ENCODE results near the gene AP3B1. TPM values are rescaled to one million over a fixed set of nuclear protein-coding genes. Genes with fewer than 3 reads are reported as not detected.

AP3B1 gene, protein sequence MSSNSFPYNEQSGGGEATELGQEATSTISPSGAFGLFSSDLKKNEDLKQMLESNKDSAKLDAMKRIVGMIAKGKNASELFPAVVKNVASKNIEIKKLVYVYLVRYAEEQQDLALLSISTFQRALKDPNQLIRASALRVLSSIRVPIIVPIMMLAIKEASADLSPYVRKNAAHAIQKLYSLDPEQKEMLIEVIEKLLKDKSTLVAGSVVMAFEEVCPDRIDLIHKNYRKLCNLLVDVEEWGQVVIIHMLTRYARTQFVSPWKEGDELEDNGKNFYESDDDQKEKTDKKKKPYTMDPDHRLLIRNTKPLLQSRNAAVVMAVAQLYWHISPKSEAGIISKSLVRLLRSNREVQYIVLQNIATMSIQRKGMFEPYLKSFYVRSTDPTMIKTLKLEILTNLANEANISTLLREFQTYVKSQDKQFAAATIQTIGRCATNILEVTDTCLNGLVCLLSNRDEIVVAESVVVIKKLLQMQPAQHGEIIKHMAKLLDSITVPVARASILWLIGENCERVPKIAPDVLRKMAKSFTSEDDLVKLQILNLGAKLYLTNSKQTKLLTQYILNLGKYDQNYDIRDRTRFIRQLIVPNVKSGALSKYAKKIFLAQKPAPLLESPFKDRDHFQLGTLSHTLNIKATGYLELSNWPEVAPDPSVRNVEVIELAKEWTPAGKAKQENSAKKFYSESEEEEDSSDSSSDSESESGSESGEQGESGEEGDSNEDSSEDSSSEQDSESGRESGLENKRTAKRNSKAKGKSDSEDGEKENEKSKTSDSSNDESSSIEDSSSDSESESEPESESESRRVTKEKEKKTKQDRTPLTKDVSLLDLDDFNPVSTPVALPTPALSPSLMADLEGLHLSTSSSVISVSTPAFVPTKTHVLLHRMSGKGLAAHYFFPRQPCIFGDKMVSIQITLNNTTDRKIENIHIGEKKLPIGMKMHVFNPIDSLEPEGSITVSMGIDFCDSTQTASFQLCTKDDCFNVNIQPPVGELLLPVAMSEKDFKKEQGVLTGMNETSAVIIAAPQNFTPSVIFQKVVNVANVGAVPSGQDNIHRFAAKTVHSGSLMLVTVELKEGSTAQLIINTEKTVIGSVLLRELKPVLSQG
- total RNA-seq = 35.5 TPM
- 10 to 100 TPM; 32.5 to 48.1 (median 37.4) TPM for polyA plus RNA-seq (ENCODE audit: insufficient read depth in 1 of 8, insufficient read length in 8 of 8, low replicate concordance in 1 of 8)
- long read RNA-seq, donor 1, full-length matches to known transcripts = 1 of 1 reads
- long read RNA-seq, donor 1, partial matches to known transcripts = 0 of 1 reads
- long read RNA-seq, donor 1, other reads (novel, unspliced or antisense) = 0 of 1 reads
- long read RNA-seq, donor 2 = 0 reads
- long read RNA-seq, donor 3, full-length matches to known transcripts = 1 of 1 reads
- long read RNA-seq, donor 3, partial matches to known transcripts = 0 of 1 reads
- long read RNA-seq, donor 3, other reads (novel, unspliced or antisense) = 0 of 1 reads
- long read RNA-seq, donor 4, partial matches to known transcripts = 0 of 1 reads
- long read RNA-seq, donor 4, other reads (novel, unspliced or antisense) = 0 of 1 reads
- long read RNA-seq, donor 5, full-length matches to known transcripts = 1 of 8 reads
- long read RNA-seq, donor 5, partial matches to known transcripts = 7 of 8 reads
- long read RNA-seq, donor 5, other reads (novel, unspliced or antisense) = 0 of 8 reads
- long read RNA-seq, donor 6, partial matches to known transcripts = 0 of 1 reads
- long read RNA-seq, donor 6, other reads (novel, unspliced or antisense) = 0 of 1 reads
- long read RNA-seq, donor 7, partial matches to known transcripts = 0 of 1 reads
- long read RNA-seq, donor 7, other reads (novel, unspliced or antisense) = 0 of 1 reads
- long read RNA-seq, donor 8, full-length matches to known transcripts = 1 of 6 reads
- long read RNA-seq, donor 8, partial matches to known transcripts = 5 of 6 reads
- long read RNA-seq, donor 8, other reads (novel, unspliced or antisense) = 0 of 6 reads
- long read RNA-seq, donor 9, partial matches to known transcripts = 0 of 1 reads
- long read RNA-seq, donor 9, other reads (novel, unspliced or antisense) = 0 of 1 reads
- long read RNA-seq, donor 10, full-length matches to known transcripts = 2 of 2 reads
- long read RNA-seq, donor 10, partial matches to known transcripts = 0 of 2 reads
- long read RNA-seq, donor 10, other reads (novel, unspliced or antisense) = 0 of 2 reads
- long read RNA-seq, donor 11, full-length matches to known transcripts = 4 of 9 reads
- long read RNA-seq, donor 11, partial matches to known transcripts = 5 of 9 reads
- long read RNA-seq, donor 11, other reads (novel, unspliced or antisense) = 0 of 9 reads

DNA sequence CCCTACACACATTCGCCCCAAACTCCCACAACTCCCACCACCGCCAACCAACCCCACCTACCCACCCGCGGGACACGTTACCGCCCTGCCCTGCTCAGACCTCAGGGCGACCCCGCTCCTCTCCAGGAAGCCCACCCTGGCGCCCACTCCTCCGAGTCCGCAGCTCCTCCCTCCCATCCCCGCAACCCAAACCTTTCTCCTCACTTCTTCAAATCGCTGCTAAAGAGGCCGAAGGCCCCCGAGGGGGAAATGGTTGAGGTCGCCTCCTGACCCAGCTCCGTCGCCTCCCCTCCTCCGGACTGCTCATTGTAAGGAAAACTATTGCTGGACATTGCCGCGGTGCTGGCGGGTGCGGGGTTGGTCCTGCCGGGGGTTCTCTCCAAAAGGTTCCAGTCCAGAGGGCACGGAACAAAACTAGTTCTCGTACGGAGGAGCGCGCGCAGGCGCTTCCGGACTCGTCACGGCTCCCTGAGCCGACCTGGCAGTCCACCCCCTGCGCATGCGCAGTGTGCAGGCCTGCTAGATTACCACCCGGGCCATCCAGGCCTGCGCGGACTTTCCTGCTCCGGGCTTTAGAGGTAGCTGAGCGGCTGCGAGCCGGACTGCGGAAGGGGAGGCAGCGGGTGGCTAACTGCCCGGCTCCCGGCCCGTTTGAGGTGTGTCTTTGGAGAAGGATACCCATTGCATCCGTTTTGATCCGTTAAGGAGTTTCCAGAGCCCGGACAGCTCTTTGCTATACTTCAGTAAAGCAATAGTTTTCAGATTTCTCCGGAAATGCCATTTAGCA lies at the start of gene AP3B1:
TSS of gene AP3B1 (minus strand) at position 451 of the 787 bp plus-strand sequence. CDS start at position 332, 119 bp downstream.
- H3K36me3 ChIP-seq (ENCODE audit: control insufficient read depth, insufficient read depth, low read length) = no peaks in the 10 kb centered on the region
- 0% methylated on average over 49 of the region's 53 CpGs for WGBS (ENCODE audit: insufficient coverage)
- peaks cover 8% of the 10 kb centered on the region for H3K4me1 ChIP-seq (ENCODE audit: control insufficient read depth, insufficient read depth, low read length)
- peak within 1 kb of the TSS; percentile 94 for H3K27ac ChIP-seq (ENCODE audit: low read length)
- H3K27me3 ChIP-seq (ENCODE audit: control insufficient read depth, insufficient read depth, low read length) = peaks cover 10% of the 10 kb centered on the region
- DNase-seq = peak; percentile 99
- H3K4me3 ChIP-seq (ENCODE audit: low read length) = peak within 1 kb of the TSS; percentile 98
- no peaks in the 10 kb centered on the region for H3K9me3 ChIP-seq (replicated peaks; ENCODE audit: control insufficient read depth, low read depth, low read length)

- DNase-seq = no peak
- Histone ChIP-seq H3K27me3 (ENCODE audit: control insufficient read depth, insufficient read depth, low read length) (no peaks in the 10 kb centered on the region), H3K27ac (ENCODE audit: low read length) (no peak overlapping the region), H3K4me3 (ENCODE audit: low read length) (no peak overlapping the region), H3K4me1 (ENCODE audit: control insufficient read depth, insufficient read depth, low read length) (peaks cover 2% of the 10 kb centered on the region), H3K9me3 (replicated peaks; ENCODE audit: control insufficient read depth, low read depth, low read length) (peaks cover 6% of the 10 kb centered on the region), H3K36me3 (ENCODE audit: control insufficient read depth, insufficient read depth, low read length) (no peaks in the 10 kb centered on the region)
- no CpG with 5 or more reads among the region's 3 CpGs for WGBS (ENCODE audit: insufficient coverage)
These were observed 46.9 kb upstream of the AP3B1 start for GRCh38 chr5:78341440-78341839.

DNA sequence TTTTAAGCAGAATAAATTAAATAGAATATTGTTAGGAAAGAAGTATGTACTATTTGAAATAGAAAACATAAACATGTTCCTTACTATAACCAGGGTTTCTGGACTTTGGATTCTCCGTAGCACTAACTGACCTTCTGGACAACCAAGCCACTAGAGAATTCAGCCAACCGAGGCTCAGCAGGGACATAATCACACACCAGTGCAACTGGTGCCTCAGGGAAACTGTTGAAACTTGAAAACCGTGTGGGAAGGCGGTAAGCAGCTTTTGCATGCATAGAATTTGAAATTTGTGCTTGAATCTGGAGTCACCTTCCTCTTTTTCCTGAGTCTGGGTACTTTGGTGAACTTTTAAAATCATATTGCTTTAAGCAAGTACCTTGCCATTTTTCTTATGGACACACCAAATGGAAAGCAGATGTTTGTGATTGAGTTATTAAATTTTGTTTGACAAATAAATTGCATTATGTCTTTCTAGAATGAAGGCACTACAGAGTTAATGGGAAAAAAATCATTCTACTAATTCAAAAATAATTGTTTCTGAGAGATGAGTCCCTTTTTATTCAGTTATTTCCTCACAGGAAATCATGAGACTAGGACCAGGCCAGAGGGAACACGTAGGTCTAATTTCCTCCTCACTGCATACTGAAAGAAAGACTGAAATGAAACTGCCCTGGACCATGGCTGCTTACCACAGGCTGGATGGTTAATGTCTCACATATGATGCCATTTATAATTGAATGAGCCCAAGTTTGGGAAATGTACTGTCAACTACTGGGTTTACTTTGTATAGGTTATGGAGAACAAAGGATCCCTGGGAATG lies 45.3 kb upstream of the AP3B1 start:
- H3K27me3 ChIP-seq (ENCODE audit: control insufficient read depth, insufficient read depth, low read length) = no peaks in the 10 kb centered on the region
- no CpG with 5 or more reads among the region's 5 CpGs for WGBS (ENCODE audit: insufficient coverage)
- no peak overlapping the region for H3K4me3 ChIP-seq (ENCODE audit: low read length)
- peaks cover 6% of the 10 kb centered on the region for H3K9me3 ChIP-seq (replicated peaks; ENCODE audit: control insufficient read depth, low read depth, low read length)
- H3K27ac ChIP-seq (ENCODE audit: low read length) = no peak overlapping the region
- no peaks in the 10 kb centered on the region for H3K4me1 ChIP-seq (ENCODE audit: control insufficient read depth, insufficient read depth, low read length)
- H3K36me3 ChIP-seq (ENCODE audit: control insufficient read depth, insufficient read depth, low read length) = no peaks in the 10 kb centered on the region
- DNase-seq = peak; percentile 18

GRCh38 chr5:78336698-78337097 lies 42.2 kb upstream of the AP3B1 start:
- DNase-seq = no peak
- H3K9me3 ChIP-seq (replicated peaks; ENCODE audit: control insufficient read depth, low read depth, low read length) = peaks cover 6% of the 10 kb centered on the region
- H3K27ac ChIP-seq (ENCODE audit: low read length) = no peak overlapping the region
- no peaks in the 10 kb centered on the region for H3K36me3 ChIP-seq (ENCODE audit: control insufficient read depth, insufficient read depth, low read length)
- H3K4me1 ChIP-seq (ENCODE audit: control insufficient read depth, insufficient read depth, low read length) = no peaks in the 10 kb centered on the region
- no peaks in the 10 kb centered on the region for H3K27me3 ChIP-seq (ENCODE audit: control insufficient read depth, insufficient read depth, low read length)
- H3K4me3 ChIP-seq (ENCODE audit: low read length) = no peak overlapping the region
- 88% methylated on average over 1 of the region's 2 CpGs for WGBS (ENCODE audit: insufficient coverage)

GRCh38 chr5:78335976-78336375 lies 41.5 kb upstream of the AP3B1 start:
- H3K4me1 ChIP-seq (ENCODE audit: control insufficient read depth, insufficient read depth, low read length) = no peaks in the 10 kb centered on the region
- no peaks in the 10 kb centered on the region for H3K36me3 ChIP-seq (ENCODE audit: control insufficient read depth, insufficient read depth, low read length)
- WGBS (ENCODE audit: insufficient coverage) = 24% methylated on average over 2 of the region's 2 CpGs
- H3K27me3 ChIP-seq (ENCODE audit: control insufficient read depth, insufficient read depth, low read length) = no peaks in the 10 kb centered on the region
- DNase-seq = no peak
- no peak overlapping the region for H3K27ac ChIP-seq (ENCODE audit: low read length)
- H3K4me3 ChIP-seq (ENCODE audit: low read length) = no peak overlapping the region
- H3K9me3 ChIP-seq (replicated peaks; ENCODE audit: control insufficient read depth, low read depth, low read length) = peaks cover 6% of the 10 kb centered on the region

DNA sequence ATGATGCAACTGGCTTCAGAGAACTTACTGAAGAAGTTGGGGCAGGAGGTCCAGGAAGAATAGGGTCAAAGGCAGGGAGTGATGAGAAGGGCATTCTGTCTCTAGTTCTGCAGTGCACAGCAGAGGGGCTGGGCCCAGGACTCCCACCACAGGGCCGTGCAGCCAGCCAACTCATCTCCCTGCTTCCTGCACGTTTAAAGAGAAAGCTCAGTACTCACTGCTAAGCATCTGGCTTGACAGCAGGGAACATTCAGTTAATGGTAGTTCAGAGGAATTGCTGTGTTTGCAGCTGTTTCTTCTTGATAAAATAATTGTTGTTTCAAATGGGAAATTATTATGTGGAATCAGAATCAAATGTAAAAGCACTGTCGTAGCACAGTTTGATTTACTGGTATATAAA lies 40.3 kb upstream of the AP3B1 start:
- DNase-seq = no peak
- 73% methylated on average over 1 of the region's 3 CpGs for WGBS (ENCODE audit: insufficient coverage)
- peaks cover 6% of the 10 kb centered on the region for H3K9me3 ChIP-seq (replicated peaks; ENCODE audit: control insufficient read depth, low read depth, low read length)
- no peaks in the 10 kb centered on the region for H3K27me3 ChIP-seq (ENCODE audit: control insufficient read depth, insufficient read depth, low read length)
- H3K27ac ChIP-seq (ENCODE audit: low read length) = no peak overlapping the region
- no peak overlapping the region for H3K4me3 ChIP-seq (ENCODE audit: low read length)
- no peaks in the 10 kb centered on the region for H3K4me1 ChIP-seq (ENCODE audit: control insufficient read depth, insufficient read depth, low read length)
- H3K36me3 ChIP-seq (ENCODE audit: control insufficient read depth, insufficient read depth, low read length) = no peaks in the 10 kb centered on the region

GRCh38 chr5:78331523-78332080 lies 37.1 kb upstream of the AP3B1 start:
- Histone ChIP-seq H3K36me3 (ENCODE audit: control insufficient read depth, insufficient read depth, low read length) (no peaks in the 10 kb centered on the region), H3K27ac (ENCODE audit: low read length) (no peak overlapping the region), H3K27me3 (ENCODE audit: control insufficient read depth, insufficient read depth, low read length) (no peaks in the 10 kb centered on the region), H3K9me3 (replicated peaks; ENCODE audit: control insufficient read depth, low read depth, low read length) (no peaks in the 10 kb centered on the region), H3K4me1 (ENCODE audit: control insufficient read depth, insufficient read depth, low read length) (no peaks in the 10 kb centered on the region), H3K4me3 (ENCODE audit: low read length) (no peak overlapping the region)
- DNase-seq = no peak
